Suprapubic skin (tissue), 3 donors: ENCODE measurements around the gene XAB2.

Source experiments
- CTCF ChIP-seq, 2 donors: fragments of 200-600 bp in 1 of 2; fragments of 450-650 bp in 1 of 2; sonication (generic) in 1 of 2; IDR thresholded peaks; one replicate each; pipeline ENCODE4 v1.5.1; 2016 to 2019; ENCODE audit warnings: antibody characterized with exemption in 2 of 2, mild to moderate bottlenecking in 1 of 2, moderate library complexity in 1 of 2
- EP300 ChIP-seq: sonication (generic); formaldehyde crosslinking; IDR thresholded peaks from one replicate; pipeline ENCODE4 v1.6.1; 2017; ENCODE audit warnings: antibody characterized with exemption
- POLR2A ChIP-seq, 2 donors: fragments of 450-650 bp; IDR thresholded peaks; one replicate each; pipeline ENCODE4 v1.6.1; 2017; ENCODE audit warnings: antibody characterized with exemption in 2 of 2, mild to moderate bottlenecking in 2 of 2, moderate library complexity in 2 of 2

- TF ChIP-seq CTCF (IDR thresholded peaks at IDR 0.05) (no peak), EP300 (no peak), POLR2A (IDR thresholded peaks at IDR 0.05) (no peak)
These were observed 11.0 kb downstream of the XAB2 start for GRCh38 chr19:7618348-7618747.
